HG02642 (cell line): ENCODE results near the gene KITLG.
"Not testable (repeated sequence)": the region's sequence is repeated elsewhere in the genome, so short reads cannot be mapped to it uniquely, and the experiment has no call there.

Source experiments
- ATAC-seq: cut with Tn5 transposase; IDR thresholded peaks from one replicate; pipeline ENCODE4 v1.9.1; 2021; ENCODE audit warnings: mild to moderate bottlenecking; ENCODE audit not compliant: unreplicated experiment, poor library complexity

The KITLG gene

DNA sequence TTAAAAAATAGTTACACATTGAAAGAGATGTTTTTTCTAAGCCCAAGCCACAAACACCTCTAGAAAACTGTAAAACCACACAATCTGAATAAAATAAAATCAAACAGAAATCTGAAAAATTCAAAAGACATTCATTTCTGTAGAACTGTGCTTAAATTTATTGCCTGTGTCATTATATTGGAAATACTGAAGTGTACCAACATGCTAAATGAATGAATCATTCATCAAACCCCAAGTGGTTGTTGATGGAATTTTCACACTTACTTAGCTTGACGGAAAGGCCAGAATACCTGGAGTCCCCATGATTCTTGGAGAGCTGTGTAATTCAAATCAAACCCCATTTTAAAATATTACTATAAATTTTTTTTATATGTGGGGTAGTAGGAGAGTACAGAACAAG, 2.7 kb downstream of the KITLG start:
- no peak for ATAC-seq

DNA sequence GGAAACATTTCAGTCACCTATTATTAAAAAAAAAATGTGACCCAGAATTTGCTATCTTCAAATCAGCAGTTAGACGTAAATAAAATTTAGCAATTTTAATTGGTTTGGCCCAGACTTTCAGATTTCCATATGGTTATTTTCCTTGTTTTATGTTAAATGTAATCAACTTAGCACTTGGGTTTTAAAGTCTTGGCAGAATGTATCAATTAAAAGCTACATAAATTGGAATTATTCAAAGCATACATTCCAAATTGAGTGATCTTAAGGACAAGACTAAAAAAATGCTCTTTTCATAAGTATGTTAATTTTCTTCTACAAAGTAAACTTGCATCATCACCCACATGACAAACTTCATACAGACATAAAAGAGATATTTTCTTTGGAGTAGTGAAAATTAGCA, 3.4 kb downstream of the KITLG start:
- ATAC-seq = no peak

DNA sequence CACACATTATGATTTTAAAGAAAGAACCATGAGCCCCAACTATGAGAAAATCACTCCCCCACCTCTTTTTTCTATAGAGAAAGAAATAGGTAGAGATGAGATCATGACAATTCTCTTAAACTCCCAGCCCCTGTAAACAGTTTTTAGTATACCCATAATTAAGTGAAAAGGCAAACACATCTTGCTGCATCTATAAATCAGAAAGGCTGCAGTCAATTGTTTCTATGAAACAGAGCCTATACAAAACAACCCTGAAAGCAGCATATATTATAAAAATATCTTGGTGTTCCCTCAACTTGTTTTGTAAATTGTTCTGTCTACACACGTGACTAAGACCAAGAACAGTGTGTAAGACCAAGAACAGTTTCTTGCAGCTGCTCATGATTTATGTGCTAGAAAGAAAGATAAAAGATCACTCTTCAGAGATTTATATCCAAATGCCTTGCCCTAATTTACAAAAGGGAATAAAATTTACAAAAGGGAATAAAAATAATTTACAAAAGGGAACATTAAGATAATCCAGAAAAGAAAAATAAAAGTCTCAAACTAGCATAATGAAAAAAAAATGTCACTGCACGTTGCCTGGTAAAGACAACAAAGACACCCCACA, 4.8 kb downstream of the KITLG start:
- ATAC-seq = no peak

DNA sequence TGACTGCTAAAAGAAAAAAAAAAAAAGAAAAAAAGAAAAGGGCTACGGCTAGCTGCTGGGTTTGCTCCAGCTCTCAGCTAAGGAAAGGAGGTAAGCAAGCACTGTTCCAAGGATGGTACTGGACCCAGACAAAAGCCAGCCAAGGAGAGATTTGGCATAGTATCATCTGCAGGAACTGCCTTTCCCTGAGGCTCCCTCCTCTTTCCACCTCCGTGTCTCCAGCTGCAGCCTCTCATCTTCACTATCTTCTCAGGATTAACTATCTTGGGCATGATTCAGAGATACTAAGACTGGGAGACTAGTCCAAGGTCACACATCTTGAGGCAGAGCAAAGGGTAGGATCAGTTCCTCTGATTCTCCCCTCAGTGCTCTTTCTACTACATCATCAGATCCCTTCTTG, 6.0 kb downstream of the KITLG start:
- no peak for ATAC-seq

DNA sequence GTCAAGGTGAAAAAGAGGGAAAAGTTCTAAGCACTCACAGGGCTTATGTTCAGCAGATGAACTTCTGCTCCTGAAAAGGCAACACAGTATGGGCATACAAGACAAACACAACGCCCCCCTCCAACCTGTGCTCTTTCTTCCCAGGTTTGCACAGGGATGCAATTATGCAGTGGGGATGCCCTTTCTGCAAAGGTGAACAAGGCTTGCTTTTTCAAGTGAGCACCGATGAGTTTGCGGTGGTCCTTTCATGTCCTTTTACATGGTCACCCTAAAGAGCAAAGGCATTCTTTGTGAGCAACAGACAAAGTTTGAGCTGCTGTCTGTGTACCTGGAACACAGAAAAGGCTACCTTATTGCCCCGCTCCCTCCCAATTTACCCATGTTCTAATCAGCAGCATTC, 6.7 kb downstream of the KITLG start:
- ATAC-seq = no peak

DNA sequence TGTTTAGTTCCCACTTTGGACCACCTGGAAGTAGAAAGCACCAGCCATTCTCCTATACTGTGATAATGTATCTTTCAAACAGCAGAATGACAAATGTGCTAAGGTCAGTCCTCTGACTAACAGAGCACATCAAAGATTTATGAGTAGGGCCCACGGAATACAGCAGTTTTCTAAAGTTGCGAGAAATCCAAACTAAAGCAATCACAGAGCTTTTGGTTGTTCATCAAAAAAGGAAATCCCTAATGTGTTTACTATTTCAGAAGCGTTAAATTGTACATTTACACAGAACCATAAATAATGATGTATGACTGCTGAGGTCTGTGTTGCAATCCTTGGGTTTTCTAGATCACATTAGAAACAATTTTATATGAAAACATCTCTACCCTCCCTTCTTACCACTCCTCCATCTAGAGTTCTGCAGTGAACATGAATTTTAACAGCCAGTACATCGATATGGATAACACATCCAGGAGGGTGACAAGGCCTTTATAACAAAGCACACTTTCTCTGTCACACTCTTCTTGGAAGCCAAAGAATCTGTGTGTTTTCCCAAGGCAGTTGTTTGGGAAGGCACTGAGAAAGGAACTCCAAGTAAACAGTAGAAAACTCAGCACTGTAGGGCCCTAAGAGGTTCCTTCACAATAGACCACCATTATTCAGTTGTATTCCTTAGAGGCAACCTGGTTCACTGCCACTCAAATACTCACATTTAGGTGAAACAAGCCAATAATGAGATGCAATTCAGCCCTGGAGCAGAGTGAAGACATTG, 7.3 kb downstream of the KITLG start:
- no peak for ATAC-seq

DNA sequence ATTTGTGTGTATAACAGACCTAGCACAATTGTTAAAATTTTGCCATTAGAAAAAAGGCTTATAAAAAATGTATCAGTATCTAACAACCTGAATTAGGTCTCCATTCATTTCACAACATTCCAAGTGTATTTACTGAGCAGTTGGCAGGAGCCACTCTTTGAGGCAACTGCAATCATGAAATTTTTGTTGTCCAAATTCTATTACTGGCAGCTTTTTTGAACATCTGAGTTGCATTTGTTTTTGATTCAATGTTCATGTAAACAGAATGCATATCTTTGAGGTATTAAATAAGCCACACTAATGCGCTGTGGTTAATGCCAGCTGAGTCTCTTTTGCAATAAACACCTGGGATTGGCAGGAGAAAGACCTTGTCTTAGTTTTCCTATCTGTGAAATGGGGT, 8.7 kb downstream of the KITLG start:
- no peak for ATAC-seq

DNA sequence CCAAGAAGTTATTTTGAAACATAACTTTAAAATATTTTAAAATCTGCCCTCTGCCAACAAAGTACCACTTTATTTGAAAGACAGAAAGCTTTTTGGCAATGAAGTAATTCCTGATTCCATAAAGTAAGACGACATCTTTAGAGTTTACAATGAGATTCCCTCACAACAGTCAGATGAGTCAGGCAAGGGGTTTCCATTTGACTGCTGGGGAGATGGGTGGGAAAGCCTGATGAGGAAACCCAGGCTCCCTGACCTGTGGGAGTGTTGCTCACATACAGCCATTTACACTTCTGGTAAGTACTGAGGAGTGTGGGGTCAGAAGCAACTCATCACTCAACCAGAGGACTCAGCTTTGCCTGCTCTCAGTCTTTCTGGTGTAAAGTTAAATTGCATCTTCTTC, 10.2 kb downstream of the KITLG start:
- no peak for ATAC-seq

DNA sequence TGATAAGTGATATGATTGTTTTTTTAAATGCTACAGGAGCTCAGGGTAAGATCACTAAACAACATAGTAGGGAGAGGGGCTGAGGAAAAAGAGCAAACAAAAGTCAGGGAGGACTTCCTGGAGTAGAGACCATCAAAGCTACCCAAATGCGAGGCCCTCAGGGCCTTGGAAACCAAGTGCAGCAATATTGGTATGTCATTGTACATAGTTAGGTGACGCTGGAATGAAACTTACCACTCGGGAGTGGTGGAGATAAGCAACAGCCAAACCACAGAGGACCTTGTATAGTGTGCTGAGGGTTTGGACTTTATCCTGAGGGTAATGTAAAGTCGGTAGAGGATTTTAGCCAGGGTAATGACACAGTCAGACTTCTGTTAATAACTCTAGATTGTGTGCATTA, 13.8 kb downstream of the KITLG start:
- no peak for ATAC-seq

DNA sequence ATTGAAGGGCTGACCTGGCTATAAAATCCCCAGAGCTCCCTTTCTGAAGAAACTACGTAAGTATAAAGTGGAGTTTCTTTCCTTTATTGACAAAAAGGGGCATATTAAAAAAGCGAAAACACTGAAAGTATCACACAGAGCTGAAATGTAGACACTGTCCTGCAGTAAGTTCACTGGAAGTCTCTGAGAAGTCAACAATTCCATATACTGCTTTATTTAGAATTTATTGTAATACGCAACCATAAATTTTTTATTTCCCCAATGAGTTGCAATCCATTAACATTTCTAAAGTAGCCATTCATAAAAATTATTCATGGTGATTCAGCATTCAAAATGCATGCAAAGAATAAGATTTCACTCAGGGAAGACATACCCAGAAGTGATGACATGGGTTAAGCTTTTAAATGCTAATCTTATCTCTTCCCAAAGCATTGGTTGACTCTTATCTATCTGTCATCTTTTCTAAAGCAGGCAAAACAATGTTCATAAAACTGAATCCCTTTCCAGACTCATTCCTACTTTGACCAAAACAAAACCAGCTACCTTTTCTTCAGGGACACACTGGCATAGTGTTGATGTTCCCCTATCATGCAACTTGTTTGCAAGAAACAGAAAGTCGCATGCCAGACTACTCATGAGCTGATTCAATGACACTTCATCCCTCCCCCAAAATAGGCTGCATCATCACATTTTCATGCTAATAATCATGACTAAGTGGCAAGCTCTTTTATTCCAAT, 17.3 kb downstream of the KITLG start:
- ATAC-seq = no peak

DNA sequence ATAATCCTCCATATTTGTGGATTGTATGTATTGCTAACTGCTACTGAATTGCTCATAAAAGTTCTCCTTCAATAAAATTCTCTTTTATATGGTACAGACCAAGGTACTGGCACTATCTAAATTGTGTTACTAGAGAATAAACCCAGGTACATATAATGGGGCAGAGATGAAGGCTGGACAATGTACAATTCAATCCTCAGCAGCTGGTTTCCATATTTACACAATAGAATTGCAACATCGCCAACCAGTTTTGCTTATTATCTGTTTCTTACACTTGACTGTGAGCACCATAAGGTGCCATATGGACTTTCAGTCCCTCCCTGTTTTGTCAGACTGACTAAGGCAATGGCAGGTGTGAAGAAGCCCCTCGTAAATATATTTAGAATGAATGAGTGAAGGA, 18.1 kb downstream of the KITLG start:
- no peak for ATAC-seq

DNA sequence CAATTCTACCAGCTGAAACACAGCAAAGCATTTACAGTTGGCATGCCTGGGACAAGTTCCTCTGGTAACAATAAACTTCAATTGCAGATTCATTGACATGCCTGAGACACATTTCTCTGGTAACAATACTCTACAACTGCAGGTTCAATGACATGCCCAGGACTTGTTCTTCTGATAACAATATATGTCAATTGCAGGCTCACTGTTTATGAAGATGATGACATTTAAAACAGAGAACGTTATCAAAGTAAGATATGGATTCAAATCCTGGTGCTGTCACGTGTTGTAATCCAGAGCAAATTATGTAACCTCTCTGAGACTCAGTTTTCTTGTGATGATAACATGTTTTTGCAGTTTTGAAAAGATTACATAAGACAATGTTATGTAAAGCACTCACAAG, 20.5 kb downstream of the KITLG start:
- no peak for ATAC-seq

DNA sequence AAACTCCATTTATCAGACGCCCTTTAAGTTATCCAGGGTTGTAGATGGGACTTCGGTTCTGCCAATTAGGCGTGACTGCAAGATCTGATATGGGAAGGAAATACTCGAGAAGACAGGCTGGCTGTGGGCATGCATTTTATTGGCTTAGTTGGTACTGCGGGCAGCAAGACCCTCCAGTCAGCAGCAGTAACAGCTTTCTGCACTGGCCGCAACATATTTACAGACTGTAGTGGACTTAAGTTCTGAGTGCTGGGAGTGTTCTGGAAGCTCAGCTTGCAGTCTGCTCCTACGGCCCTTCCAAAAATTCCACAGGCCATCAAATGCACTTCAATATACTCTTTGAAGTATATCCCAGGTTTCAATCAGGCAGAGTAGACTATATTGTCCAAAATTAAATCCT, 21.1 kb downstream of the KITLG start:
- no peak for ATAC-seq

DNA sequence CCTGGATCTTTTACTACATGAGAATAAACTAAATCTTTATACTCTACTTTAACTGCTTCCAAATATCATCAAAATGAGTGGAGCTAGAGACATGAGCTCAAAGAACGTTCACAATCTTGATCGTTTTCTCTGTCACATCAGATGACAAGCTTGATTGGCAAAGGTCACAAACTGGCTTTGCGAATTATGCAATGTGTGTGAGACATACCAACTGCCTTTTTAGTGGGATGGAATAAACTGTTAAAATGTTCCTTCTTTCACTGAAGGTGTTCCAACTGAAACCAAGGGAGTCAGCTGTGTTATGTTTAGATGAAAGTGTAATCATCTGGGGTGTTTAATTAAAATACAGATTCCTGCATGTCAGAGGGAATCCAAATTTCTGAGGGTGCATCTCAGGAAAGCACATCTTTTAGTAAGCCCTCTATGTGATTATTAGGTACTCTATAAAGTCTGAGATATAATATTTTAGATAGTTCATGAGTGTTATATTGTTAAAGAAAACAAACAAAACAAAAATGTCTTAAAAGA, 21.9 kb downstream of the KITLG start:
- no peak for ATAC-seq

DNA sequence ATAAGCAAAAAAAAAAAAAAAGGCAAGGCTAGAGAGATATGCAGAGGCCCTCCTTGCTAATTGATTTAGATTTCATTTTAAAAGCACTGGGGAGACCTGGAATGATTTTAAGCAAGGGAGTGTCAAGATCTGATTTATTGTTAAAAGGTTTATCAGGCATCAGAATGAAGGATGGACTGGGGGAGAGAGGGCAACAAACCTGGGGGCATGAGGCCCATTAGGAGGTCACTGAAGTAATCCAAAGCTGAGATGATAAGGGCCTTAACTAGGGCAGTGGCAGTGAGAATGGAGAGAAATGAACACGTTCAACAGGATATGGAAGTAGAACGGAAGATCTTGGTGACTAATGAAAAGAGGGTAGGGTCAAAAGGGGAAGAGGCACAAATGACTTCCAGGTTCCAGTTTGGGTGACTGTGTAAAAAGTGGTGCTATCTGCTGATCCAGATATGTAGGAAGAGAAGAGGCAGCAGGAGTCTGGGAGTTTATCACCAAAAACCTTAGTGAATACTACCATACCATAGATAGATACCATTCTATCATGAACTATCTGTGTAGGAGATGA, 24.0 kb downstream of the KITLG start:
- ATAC-seq = no peak

DNA sequence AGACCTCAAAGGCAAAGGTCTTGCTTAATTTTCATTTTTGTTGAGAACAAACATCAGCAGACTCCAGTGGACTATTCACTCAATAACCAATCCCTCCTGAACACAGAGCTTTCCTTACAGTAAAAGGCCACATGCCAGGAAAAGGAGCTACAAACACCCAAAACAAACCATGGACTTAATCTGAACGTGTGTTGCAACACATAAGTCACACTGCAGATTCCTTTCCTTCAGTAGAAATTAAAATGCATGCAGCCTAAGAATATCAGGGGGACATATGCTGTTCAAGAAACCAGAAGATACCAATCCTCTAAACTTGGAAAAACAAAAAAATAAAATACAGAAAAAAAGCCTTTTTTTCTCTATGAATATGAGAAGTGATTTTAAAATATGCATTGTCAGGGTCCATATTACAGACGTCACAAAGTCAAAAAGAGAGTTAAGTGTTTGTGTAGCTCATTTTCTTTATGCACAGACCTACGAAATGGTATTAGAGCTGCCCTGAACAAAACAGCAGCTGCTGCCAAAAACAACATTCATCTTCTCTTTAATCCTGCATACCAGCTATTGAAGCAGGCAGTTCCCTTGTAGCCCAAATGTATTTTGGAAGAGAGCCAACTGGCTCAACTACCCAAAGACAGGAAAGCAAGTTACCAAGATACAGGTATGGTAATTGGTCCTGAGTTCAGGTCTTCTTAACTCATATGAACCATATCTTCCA, 26.2 kb downstream of the KITLG start:
- ATAC-seq = no peak

DNA sequence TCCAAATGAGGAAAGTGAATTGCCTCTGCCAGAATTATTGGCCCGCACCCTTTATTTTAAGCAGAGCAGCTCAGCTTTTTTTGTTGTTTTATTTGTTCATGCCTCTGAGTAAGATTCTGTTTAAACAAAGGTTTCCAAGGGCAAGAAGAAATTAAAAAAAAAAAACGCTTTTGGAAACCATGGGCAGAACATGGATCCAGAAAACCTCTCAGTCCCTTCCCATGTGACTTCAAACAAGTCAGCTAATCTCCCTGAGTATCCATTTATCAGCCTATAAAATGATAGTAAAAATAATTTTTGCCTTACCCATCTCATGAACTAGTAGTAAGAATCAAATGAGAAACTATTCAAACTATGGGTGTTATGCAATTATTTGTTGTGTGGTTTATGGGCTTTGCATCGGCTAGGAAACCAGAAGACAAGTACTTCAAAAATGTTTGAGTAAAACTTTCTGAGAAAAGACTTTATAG, 27.6 kb downstream of the KITLG start:
- ATAC-seq = no peak

DNA sequence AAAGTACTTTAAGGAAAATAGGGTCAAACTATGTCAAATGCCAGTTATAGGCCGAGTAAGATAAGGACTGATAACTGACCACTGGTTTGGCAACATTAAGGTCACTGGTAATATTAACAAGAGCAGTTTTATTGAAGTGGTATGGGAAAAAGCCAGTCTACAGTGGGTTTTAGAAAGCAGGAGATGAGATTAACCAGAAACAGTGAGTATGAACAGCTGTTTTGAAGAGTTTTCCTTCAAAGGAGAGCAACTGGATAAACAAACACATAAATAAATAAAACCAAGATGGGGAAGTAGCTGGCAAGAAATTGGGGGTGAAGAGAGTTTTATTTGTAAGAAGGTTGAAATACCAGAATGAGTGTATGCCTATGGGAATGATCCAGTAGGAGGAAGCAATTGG, 30.3 kb downstream of the KITLG start:
- ATAC-seq = no peak

DNA sequence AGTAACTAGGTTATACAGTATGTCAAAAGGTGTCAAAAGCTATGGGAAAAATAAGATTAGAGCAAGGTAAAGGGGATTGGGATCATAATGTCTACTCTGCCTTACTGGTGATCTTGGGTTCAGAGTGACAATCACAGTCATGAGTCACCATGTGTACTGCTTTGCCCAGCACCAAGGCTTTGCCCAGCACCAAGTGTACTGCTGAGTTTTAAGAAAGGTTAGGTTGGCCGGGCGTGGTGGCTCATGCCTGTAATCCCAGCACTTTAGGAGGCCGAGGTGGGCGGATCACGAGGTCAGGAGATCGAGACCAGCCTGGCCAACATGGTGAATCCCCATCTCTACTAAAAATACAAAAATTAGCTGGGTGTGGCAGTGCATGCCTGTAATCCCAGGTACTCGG, 32.3 kb downstream of the KITLG start:
- not testable (repeated sequence) for ATAC-seq

DNA sequence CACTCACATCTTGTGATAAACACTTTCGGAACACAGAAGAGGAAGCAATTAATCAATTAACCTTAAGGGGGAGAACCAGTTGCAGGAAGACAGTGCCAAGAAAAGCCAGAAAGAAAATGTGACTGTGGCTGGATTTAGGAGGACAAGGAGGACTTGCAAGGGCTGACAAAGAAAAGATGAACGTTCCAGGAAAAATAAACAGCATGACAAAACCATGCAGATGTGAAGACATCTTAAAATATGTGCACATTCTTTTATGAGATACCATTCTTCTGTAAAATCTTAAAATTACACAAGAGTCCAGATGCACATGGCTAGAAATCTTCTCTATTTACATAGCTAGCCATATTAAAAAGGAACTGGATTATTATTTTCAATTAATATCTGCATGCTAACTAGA, 33.4 kb downstream of the KITLG start:
- ATAC-seq = no peak
